Measurements from ENCODE around the gene AGBL4.

DNA sequence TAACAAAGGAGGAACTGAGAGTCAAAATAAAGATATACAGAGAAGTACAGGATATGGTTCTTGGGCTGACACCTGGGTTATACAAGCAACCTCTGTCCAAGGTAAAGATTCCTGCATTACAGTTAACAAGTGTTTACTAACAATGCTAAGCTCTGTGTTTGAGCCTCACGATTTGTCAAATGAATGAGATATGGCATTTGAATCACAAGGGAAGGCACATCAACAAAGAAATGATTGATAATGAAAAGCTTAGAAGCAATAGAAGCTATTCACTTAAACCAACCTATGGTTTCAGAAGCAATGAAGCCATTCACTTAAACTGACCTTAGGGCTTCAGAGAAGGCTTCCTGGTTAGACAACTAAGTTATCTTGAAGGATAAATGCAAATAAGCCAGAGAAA lies 199.5 kb downstream of the AGBL4 start:
- no peak for TF ChIP-seq YY1 (tag by site-specific recombination; IDR thresholded peaks at IDR 0.05)
- no peak for TF ChIP-seq ZNF133 (tag by site-specific recombination; IDR thresholded peaks at IDR 0.05)
- TF ChIP-seq KLF16 (tag by site-specific recombination; IDR thresholded peaks at IDR 0.05), result no peak

Data from HEK293 (cell line).